GM21390 (cell line): ENCODE results near the gene RAB21.
"Not testable (repeated sequence)": the region's sequence is repeated elsewhere in the genome, so short reads cannot be mapped to it uniquely, and the experiment has no call there.

ENCODE experiments used
- ATAC-seq: cut with Tn5 transposase; IDR thresholded peaks from one replicate; pipeline ENCODE4 v1.9.1; 2021; ENCODE audit not compliant: unreplicated experiment

Gene RAB21

DNA sequence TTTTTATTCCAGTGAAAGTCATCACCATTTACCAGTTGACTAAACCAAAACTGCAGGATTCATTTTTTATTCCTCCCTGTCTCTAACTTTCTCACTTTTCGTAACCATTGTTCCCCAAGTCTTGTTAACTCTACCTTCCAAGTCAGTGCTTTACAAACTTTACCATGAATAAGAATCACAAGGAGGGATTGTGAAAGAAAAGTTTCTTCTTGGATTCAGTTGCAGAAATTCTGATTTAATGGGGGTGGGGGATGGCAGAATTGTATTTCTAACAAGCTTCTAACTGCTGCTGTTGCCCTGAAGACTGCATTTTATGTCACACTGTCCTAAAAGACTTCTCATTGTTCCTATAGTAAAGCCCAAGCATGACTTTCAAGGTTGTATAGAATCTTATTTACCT lies 5.0 kb upstream of the RAB21 start:
- no peak for ATAC-seq

DNA sequence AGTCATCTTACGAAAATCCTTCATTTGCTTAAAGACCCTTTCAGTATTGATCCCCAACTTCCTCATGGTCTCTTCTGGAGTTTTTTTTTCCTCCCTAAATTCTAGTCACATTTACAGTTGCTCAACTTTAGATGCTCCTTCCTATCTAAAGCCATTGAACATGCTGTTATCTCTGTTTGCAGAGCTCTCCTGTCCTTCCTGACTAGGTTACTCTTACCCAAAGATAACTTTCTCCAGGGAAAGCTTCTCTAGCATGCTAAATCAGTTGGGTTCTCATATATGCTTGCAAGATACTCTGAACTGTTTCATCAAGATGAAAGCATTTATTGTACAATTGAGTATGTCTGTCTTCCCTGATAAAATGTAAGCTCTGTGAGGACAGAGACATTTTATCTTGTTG lies 1.8 kb upstream of the RAB21 start:
- ATAC-seq: no peak

- ATAC-seq: peak; percentile 40
Observed at GRCh38 chr12:71755146-71755892, 656 bp downstream of the RAB21 start.

DNA sequence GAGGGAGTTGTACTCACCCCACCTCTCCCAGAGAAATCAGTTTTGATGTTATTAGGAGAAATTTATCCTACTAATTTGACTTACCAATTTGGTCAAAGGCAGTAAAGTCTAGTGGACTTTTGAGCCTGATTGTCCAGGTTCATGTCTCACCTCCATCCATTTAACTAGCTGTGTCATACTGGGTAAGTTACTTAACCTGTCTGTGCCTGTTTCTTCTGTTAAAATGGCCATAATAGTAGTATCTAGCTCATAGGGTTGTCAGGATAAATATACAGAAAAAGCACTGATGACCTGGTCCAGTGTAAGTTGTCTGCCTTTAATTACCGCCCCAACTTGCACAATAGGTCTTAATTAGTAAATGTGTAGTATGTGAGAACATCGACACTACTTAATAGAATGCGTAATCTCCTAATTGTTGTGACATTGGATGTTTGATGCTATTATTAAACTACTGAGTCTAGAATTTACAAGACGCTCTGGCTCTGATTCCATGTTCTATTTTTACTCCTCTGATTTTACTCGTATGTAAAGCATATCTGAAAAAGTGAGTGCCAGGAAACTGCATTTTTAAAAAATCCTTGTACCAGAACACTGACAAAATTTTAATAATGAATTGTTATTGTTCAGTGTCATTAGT lies 1.5 kb downstream of the RAB21 start:
- ATAC-seq: no peak

DNA sequence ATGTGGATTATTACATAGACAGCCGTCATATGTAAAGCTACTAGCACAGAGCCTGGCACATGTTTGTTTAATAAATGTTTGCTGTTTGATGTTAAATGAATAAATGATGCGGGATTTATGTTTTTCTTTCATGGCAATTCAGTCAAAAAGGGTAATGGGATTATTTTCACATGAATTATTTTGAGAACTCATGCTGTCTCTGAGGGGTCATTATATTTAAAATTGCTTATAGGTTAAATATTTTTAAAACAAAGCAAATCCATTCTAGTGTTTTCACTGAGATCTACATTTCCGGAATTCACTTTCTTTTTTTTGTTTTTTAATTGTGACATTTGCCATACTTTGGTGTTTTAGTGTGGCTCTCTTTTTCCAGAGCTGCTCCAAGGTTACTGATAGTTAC lies 5.3 kb downstream of the RAB21 start:
- no peak for ATAC-seq

DNA sequence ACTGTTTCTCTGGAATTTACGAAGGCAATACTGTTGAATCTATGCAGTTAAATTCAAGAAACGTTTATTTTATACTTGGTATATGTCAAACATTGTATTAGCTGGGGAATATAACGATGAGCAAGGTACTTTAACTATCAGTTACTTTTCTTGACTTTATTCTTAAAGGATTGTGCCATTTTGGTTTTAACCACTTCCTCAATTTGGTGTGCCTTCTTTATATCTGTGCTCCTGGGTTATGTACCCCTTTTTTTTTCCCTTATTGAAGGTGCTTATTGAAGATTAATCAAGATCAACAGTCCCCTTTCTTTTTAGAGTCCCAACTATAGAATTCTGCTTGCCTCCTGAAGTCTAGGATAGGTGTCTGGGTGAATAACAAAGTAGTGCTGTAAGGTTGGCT lies 5.8 kb downstream of the RAB21 start:
- ATAC-seq: no peak

DNA sequence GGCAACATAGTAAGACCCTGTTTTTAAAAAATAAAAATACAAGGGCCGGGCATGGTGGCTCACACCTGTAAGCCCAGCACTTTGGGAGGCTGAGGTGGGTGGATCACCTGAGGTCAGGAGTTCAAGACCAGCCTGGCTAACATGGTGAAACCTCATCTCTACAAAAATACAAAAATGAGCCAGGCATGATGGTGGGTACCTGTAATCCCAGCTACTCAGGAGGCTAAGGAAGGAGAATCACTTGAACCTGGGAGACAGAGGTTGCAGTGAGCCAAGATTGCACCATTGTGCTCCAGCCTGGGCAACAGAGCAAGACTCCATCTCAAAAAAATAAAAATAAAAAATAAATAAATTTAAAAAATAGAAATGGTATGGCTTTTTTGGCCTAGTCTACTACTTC lies 6.7 kb downstream of the RAB21 start:
- ATAC-seq: not testable (repeated sequence)

- ATAC-seq: no peak
Observed at GRCh38 chr12:71763677-71764379, 9.2 kb downstream of the RAB21 start.

GRCh38 chr12:71764587-71765321 lies 10.1 kb downstream of the RAB21 start:
- ATAC-seq: no peak

DNA sequence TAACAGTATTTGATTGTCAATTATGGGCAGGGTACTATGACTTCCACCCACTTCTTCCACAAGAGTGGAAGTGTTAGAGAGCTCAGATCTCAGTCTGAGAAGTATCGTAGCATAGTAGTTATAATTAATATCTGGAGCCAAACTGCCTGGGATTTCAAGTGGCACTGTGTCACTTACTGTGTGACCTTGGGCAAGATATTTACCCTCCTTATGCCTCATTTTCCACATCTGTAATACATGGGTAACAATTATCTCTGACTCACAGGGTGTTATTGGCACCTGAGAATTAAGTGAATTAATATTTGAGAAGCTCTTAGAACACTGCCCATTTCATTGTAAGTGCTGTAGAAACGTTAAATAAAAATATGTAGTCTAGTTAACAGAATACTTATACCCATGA lies 11.5 kb downstream of the RAB21 start:
- ATAC-seq: no peak

GRCh38 chr12:71767183-71767582 lies 12.5 kb downstream of the RAB21 start:
- no peak for ATAC-seq

- ATAC-seq: no peak
Observed at GRCh38 chr12:71768900-71769299, 14.2 kb downstream of the RAB21 start.

GRCh38 chr12:71771069-71771468 lies 16.4 kb downstream of the RAB21 start:
- ATAC-seq: no peak

GRCh38 chr12:71772735-71773134 lies 18.1 kb downstream of the RAB21 start:
- ATAC-seq: no peak

DNA sequence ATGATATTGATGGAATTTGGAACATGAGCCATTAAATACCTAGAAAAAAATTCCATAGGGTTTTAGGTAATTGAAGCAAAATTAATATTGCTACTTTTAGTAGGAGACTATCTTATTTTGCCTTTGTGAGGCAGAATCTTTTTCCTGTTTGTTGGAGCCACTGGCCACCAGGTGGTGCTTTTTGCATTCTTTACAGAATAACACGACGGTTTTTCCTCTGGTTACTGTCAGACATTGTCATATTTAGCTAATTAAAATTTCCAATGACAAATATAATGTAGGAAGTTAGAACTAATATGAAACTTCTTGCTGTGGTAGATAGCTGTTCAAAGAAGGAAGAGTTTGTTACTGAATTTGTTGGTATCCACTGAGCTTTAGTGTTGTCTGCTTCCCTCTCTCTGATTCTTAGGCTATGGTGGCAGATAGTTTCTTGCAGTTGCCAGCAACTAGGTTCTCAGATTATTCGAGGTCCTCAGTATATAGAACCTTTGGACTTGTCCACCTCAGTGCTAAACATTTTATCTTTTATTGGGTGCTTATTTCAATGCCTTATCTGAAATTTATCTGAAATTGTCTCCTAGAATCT lies 25.7 kb downstream of the RAB21 start:
- peak; percentile 68 for ATAC-seq

DNA sequence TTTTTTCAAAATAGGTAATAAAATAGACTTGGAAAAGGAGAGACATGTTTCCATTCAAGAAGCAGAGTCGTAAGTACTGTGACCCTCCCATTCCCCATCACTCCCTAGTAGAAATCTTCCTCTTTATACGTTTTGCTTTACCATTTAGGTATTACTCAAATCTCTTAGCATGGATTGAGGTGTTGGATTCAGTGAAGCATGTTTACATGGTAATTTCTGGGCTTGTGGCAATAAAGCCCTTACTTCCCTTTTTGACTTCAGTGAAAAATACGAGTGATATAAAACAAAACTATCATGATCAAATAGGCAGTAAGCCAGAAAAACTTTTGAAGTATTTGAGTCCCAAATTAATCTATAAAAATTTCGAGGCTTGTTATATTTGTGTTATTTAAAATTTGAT lies 27.4 kb downstream of the RAB21 start:
- no peak for ATAC-seq

DNA sequence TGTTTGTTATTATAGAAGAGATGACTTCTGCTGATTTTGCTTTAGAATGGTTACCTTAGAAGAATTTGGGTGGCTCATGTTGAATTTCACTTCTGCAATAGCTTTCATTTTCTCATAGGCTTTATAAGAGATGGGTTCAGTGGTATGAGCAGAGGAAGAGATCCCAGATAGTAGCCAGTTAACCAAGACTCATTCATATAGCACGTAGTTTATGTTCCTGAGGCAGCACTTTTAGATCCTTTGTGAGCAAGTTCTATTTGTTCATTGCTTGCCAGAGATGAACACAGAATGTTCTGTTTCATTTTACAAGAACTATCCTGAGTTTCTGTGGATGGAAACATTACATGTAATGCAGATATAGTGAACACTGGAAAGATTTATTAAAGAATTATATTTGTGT lies 32.2 kb downstream of the RAB21 start:
- ATAC-seq: no peak

DNA sequence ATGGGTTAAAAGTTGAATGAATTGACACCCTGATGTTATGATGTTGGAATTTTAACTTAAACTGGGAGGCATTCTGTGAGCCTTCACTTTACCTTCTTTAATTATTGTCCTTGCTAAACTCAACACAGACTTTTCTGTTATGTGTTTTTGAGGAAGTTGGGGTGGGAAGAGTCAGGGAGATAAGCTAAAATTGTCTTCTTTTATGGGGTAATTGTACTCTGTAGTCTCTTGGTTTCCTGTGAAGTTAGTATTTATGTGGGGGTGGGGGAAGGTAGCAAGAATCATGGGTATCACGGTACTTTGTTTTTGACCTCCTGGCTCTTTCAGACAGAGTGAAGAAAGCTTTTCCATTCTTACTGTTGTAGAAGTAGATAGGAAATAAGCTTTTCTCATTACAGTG lies 32.9 kb downstream of the RAB21 start:
- ATAC-seq: no peak

DNA sequence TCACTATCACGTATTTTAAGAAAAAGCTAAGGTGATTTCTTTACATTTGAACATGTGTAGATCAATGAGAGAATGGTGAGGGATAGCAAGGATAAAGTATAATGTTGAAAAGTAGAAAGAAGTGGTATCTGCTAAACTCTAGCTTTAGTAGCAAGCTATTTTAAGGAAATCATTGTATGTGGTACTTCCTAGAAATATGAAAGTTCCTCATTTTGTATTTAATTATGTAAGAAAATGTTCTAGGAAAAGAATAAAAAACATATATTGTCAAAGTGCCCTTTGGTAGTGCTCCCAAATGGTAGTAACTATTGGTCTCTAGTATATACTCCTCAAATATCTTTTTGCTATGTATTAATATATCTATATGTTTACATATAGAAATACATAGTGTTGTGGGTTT lies 35.7 kb downstream of the RAB21 start:
- no peak for ATAC-seq

- no peak for ATAC-seq
Observed at GRCh38 chr12:71791473-71792150, 36.9 kb downstream of the RAB21 start.

GRCh38 chr12:71792599-71792998 lies 37.9 kb downstream of the RAB21 start:
- no peak for ATAC-seq
